ENCODE measurements around the gene KATNB1. TPM values are rescaled to one million over a fixed set of nuclear protein-coding genes. Genes with fewer than 3 reads are reported as not detected.
"Not testable (repeated sequence)": the region's sequence is repeated elsewhere in the genome, so short reads cannot be mapped to it uniquely, and the experiment has no call there.

Gene KATNB1
- total and polyA plus RNA-seq, 8 donors, result 11.7 to 20.1 (median 14.6) TPM

- no peak for ATAC-seq
- Histone ChIP-seq H3K27me3 (no peaks in the 10 kb centered on the region), H3K27ac (no peak overlapping the region), H3K9me3 (no peaks in the 10 kb centered on the region), H3K36me3 (peaks cover 0 to 45% of the 10 kb centered on the region in 2 donors), H3K4me3 (no peak overlapping the region), H3K4me1 (peaks cover 0 to 10% of the 10 kb centered on the region in 2 donors)
- intact Hi-C loops (cut with DNase I), result no loop called here
- TF ChIP-seq, protein P1, sequence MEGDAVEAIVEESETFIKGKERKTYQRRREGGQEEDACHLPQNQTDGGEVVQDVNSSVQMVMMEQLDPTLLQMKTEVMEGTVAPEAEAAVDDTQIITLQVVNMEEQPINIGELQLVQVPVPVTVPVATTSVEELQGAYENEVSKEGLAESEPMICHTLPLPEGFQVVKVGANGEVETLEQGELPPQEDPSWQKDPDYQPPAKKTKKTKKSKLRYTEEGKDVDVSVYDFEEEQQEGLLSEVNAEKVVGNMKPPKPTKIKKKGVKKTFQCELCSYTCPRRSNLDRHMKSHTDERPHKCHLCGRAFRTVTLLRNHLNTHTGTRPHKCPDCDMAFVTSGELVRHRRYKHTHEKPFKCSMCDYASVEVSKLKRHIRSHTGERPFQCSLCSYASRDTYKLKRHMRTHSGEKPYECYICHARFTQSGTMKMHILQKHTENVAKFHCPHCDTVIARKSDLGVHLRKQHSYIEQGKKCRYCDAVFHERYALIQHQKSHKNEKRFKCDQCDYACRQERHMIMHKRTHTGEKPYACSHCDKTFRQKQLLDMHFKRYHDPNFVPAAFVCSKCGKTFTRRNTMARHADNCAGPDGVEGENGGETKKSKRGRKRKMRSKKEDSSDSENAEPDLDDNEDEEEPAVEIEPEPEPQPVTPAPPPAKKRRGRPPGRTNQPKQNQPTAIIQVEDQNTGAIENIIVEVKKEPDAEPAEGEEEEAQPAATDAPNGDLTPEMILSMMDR (IDR thresholded peaks at IDR 0.05), result no peak
- peak in 2 of 4 donors; percentile 42 to 59 for DNase-seq
Observed at GRCh38 chr16:57775661-57776469, 40.3 kb downstream of the KATNB1 start.

DNA sequence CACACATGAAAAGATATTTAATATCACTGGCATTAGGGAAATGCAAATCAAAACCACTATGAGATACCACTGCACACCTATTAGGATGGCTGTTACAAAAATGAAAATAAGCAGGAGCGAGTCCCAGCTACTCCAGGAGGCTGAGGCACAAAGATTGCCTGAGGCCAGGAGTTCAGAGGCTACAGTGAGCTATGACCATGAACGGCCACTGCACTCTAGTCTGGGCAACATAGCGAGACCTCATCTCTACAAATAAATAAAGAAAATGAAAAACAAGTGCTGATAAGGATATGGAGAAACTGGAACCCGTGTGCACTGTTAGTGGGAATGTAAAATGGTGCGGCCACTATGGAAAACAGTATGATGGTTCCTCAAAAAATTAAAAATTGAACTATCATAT is 43.1 kb downstream of the KATNB1 start:
- Histone ChIP-seq H3K4me1 (peaks cover 0 to 7% of the 10 kb centered on the region in 2 donors), H3K36me3 (peaks cover 0 to 43% of the 10 kb centered on the region in 2 donors), H3K9me3 (no peaks in the 10 kb centered on the region), H3K4me3 (no peak overlapping the region), H3K27me3 (no peaks in the 10 kb centered on the region), H3K27ac (no peak overlapping the region)
- TF ChIP-seq, protein P1 (IDR thresholded peaks at IDR 0.05), result no peak
- DNase-seq (peak in 1 of 4 donors; percentile 0), ATAC-seq (no peak)
- intact Hi-C loops (cut with DNase I), result no loop called here

DNA sequence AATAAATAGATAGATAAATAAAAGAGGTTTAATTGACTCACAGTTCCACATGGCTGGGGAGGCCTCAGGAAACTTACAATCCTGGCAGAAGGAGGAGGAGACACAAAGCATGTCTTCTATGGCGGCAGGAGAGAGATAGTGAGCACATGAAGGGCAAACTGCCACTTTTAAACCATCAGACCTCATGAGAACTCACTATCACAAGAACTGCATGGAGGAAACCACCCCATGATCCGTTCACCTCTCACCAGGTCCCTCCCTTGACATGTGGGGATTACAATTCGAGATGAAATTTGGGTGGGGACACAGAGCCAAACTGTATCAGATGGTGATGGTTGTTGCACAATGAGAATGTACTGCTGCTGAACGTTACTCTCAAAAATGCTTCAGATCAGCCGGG is 44.3 kb downstream of the KATNB1 start:
- H3K4me1 ChIP-seq, H3K27me3 ChIP-seq, H3K9me3 ChIP-seq, ATAC-seq, DNase-seq, H3K4me3 ChIP-seq, H3K27ac ChIP-seq: not testable (repeated sequence)
- intact Hi-C loops (cut with DNase I), result loop anchor here in 1 of 2 donors (10.0 kb wide), 1 partner anchor 85 kb away; no protein-coding TSS in a partner anchor
- peaks cover 0 to 53% of the 10 kb centered on the region in 2 donors for H3K36me3 ChIP-seq

GRCh38 chr16:57781349-57781740 is 45.8 kb downstream of the KATNB1 start:
- TF ChIP-seq, protein P1 (IDR thresholded peaks at IDR 0.05), result no peak
- Histone ChIP-seq H3K9me3 (no peaks in the 10 kb centered on the region), H3K36me3 (peaks cover 0 to 49% of the 10 kb centered on the region in 2 donors), H3K27ac (no peak overlapping the region), H3K27me3 (no peaks in the 10 kb centered on the region), H3K4me3 (no peak overlapping the region), H3K4me1 (no peaks in the 10 kb centered on the region)
- intact Hi-C loops (cut with DNase I), result loop anchor here in 1 of 2 donors (10.0 kb wide), 1 partner anchor 83 kb away; no protein-coding TSS in a partner anchor
- ATAC-seq, result no peak
- DNase-seq, result peak in 1 of 4 donors; percentile 18

DNA sequence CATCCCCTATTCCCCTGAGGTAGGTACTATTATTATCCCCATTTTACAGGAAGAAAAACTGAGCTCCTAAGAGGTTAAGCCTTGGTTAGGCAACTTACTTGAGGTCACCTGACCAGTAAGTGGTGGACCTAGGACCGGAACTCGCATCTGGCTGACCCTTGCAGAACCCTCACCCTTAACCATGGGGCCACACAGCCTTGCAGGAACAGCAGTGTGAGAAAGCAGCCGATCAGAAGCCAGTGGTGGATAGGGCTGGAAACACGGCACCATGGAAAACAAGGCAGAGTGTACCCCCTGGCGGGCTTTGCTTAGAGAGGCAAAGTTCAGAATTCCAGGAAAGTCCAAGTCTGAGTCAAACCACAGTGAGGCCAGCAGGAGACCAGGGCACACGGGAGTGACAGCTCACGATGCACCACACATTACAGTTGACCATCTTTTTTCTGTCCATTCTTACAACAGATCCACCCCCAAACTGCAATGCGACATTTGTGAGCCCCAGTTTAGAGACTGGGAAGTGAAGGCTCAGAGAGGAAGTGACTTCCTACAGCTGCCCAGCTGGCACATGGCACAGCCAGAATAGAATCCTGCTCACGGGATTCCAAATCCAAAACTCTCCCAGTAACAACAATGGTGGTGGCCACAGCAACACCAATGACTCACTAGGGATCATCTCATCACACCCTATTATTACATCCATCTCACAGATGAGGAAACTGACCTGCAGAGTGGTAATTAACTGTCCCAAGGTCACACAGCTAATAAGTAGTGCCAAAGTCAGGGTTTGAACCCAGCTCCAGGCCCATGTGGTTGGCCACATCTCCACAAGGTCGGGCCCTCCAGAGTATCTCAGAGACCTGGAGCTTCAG is 46.4 kb downstream of the KATNB1 start:
- TF ChIP-seq, protein P1 (IDR thresholded peaks at IDR 0.05), result no peak
- DNase-seq (peak in 1 of 4 donors; percentile 1), ATAC-seq (no peak)
- H3K27me3 ChIP-seq, result no peaks in the 10 kb centered on the region
- no peak overlapping the region for H3K27ac ChIP-seq
- H3K36me3 ChIP-seq, result peaks cover 0 to 50% of the 10 kb centered on the region in 2 donors
- no peak overlapping the region for H3K4me3 ChIP-seq
- H3K9me3 ChIP-seq, result no peaks in the 10 kb centered on the region
- intact Hi-C loops (cut with DNase I), result loop anchor here in 1 of 2 donors (10.0 kb wide), 1 partner anchor 83 kb away; no protein-coding TSS in a partner anchor
- H3K4me1 ChIP-seq, result peaks cover 5% of the 10 kb centered on the region in 2 donors

GRCh38 chr16:57782607-57783055 is 47.1 kb downstream of the KATNB1 start:
- not testable (repeated sequence) for ATAC-seq, H3K4me3 ChIP-seq, H3K27me3 ChIP-seq, H3K9me3 ChIP-seq, H3K27ac ChIP-seq
- Histone ChIP-seq H3K4me1 (peaks cover 5 to 10% of the 10 kb centered on the region in 2 donors), H3K36me3 (peaks cover 0 to 57% of the 10 kb centered on the region in 2 donors)
- peak in 1 of 4 donors; percentile 28 for DNase-seq
- intact Hi-C loops (cut with DNase I), result loop anchor here in 1 of 2 donors (10.0 kb wide), 1 partner anchor 82 kb away; no protein-coding TSS in a partner anchor
